GM18870 (cell line): ENCODE results near the gene DSG4.
"Not testable (repeated sequence)": the region's sequence is repeated elsewhere in the genome, so short reads cannot be mapped to it uniquely, and the experiment has no call there.

Source experiments
- ATAC-seq: cut with Tn5 transposase; IDR thresholded peaks from one replicate; pipeline ENCODE4 v1.9.1; 2021; ENCODE audit warnings: moderate library complexity; ENCODE audit not compliant: unreplicated experiment

Gene DSG4, protein sequence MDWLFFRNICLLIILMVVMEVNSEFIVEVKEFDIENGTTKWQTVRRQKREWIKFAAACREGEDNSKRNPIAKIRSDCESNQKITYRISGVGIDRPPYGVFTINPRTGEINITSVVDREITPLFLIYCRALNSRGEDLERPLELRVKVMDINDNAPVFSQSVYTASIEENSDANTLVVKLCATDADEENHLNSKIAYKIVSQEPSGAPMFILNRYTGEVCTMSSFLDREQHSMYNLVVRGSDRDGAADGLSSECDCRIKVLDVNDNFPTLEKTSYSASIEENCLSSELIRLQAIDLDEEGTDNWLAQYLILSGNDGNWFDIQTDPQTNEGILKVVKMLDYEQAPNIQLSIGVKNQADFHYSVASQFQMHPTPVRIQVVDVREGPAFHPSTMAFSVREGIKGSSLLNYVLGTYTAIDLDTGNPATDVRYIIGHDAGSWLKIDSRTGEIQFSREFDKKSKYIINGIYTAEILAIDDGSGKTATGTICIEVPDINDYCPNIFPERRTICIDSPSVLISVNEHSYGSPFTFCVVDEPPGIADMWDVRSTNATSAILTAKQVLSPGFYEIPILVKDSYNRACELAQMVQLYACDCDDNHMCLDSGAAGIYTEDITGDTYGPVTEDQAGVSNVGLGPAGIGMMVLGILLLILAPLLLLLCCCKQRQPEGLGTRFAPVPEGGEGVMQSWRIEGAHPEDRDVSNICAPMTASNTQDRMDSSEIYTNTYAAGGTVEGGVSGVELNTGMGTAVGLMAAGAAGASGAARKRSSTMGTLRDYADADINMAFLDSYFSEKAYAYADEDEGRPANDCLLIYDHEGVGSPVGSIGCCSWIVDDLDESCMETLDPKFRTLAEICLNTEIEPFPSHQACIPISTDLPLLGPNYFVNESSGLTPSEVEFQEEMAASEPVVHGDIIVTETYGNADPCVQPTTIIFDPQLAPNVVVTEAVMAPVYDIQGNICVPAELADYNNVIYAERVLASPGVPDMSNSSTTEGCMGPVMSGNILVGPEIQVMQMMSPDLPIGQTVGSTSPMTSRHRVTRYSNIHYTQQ

DNA sequence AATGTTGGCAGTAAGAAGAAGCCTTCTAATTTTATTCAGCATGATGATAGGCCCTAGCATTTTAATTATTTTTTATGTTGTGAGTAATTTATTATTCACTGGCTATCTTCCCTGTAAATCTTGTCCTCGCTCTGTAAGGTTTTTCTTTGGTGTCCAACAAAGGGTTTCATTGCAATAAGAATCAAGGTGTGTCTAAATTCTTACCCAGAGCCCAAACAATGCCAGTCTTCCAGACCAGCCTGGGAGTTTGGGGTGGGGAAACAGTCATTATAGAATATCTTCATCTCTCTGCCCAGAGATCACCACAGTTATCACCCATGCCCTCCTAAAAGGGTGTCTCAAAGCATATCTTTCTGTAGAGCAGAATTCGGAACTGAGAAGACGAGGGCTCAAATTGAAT, at the start of gene DSG4:
TSS of gene DSG4 (plus strand) at position 301 of the 400 bp plus-strand sequence. CDS start 135 bp downstream, outside the sequence.
- ATAC-seq, result no peak

DNA sequence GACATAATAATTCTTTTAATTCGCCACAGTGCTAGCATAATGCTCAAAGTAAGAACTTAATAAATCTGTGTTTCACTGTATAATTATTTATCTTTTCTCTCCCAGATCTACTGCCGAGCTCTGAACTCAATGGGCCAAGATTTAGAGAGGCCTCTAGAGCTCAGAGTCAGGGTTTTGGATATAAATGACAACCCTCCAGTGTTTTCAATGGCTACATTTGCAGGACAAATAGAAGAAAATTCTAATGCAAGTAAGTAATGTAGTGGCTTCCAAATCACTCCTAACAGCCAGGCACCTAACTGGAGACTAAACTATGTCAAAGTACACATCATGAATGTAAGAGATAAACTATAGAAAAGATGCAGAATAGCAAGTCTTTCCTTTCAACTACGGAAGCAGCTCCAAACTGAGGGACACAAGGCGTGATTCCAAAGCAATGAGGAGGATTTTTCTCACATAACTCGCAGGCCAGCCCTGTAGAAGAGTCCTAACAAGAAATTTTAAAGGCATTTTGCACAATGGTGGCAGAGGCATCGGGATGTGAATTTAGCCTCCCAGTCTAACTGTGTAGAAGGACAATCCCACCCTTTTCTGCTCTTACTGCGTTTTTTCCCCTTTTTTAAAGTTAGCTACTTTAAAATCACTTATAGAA, 46.7 kb upstream of the DSG4 start:
- no peak for ATAC-seq

DNA sequence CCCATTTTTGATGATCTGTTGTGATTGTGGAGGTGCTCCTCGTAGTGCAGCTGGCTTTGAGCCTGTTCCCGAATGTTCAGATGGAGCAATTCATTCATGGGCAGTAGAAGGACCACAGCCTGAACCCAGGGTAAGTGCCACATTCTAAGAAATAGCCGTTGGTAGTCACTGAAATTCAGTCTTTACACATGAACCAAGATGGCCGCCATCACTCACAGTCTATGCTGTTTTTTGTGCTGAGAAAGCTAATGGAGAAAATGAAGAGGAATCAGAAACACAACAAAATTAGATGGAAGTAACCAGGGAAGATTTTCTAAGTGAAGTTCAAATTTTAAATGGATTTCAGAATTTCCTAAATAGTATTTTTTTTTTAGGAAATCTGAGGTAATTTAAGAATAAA, 33.1 kb upstream of the DSG4 start:
- ATAC-seq, result no peak

DNA sequence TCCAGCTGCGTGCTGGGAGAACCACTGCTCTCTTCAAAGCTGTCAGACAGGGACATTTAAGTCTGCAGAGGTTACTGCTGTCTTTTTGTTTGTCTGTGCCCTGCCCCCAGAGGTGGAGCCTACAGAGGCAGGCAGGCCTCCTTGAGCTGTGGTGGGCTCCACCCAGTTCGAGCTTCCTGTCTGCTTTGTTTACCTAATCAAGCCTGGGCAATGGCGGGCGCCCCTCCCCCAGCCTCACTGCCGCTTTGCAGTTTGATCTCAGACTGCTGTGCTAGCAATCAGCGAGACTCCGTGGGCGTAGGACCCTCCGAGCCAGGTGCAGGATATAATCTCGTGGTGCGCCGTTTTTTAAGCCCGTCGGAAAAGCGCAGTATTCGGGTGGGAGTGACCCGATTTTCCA, 23.2 kb upstream of the DSG4 start:
- not testable (repeated sequence) for ATAC-seq

DNA sequence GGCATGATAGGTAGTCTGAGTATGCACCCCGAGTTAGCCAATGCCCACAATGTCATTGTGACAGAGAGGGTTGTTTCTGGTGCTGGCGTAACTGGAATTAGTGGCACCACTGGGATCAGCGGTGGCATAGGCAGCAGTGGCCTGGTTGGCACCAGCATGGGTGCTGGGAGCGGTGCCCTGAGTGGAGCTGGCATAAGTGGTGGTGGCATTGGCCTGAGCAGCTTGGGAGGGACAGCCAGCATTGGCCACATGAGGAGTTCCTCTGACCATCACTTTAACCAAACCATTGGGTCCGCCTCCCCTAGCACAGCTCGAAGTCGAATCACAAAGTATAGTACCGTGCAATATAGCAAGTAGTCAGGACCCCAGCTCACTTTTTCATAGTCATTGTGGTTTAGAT, 21.6 kb upstream of the DSG4 start:
- ATAC-seq, result no peak

DNA sequence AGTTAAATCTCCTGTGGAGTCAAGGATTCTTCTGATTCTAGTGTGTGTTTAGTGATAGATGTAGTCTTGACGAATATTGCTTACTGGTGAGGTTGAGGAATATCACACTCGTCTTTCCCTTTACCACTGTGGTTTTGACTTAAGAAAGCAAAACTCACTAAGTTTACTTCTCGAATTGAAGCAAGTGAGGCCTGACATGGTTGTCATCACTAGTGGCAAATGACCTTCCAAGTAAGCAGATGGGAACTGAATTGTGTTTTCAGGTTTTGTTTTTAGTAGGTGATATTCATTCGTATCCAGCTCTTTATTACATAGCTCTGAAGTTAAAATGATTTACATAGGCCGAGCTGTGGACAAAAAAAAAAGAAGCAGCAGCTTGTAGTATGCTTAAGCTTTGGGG, 20.6 kb upstream of the DSG4 start:
- no peak for ATAC-seq

DNA sequence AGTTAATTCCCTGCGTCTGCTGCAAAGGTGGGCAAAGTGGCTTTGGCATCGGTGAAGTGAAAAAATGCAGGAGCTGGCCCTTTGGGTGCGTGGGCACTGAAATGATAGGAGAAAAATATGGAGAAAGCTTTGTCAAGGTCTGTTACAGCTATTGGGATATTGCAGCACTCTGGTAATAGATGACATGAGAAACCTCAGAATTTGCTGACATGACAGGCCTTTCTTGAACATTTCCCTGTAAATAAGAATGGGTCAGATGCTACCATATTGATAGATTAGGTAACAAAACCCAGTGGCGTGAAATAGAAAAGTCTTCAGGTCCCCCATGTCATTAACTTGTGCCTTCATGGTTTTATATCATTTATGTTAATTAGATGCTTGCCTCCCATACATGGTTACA, 12.4 kb upstream of the DSG4 start:
- no peak for ATAC-seq

DNA sequence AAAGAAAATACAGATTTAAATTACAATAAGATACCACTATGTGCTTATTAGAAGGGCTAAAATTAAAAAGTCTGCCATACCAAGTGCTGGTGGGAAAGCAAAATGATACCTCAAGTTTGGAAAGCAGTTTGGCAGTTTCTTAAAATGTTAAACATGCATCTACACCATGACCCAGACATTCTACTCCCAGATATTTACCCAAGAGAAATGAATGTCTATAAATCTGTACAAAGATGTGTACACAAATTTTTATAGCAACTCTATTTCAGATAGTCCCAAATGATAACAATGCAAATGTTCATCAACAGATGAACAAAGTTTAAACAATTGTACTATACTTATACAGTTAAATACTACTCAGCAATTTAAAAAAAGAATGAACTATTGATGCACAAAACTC, 7.1 kb upstream of the DSG4 start:
- no peak for ATAC-seq

DNA sequence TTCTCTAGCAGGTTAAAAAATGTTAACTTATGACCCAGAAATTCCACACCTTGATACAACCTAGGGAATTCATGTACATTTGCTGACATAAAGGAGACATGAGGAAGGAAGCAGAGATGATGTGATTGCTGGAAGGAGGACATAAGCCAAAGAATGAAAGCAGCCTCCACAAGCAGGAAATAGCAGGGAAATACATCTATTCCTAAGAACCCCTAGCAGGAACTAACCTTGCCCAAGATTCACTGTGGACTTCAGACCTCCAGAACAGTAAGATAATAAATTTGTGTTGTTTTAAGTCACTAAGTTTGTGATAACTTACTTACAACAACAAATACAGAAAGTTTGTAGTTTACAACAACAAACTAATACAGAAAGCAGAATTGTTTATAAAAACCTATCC, 4.6 kb upstream of the DSG4 start:
- ATAC-seq, result no peak

DNA sequence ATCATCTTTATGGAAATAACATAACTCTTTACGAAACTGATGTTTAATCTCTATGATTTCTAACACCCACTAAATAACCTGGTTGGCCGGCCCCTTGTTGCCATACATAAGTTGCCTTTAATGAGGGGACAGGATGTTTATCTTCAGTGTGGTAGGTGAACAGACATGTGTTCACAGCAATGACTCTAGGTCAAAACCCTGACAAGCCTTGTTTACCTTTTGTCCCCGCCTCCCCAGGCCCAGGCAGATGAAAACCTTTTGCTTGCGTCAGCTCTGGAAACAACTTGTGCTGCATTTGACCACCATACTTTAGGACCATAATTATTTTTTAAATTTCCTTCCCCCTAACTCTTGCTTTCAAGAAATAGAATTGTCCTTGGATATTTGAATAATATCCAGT, 2.9 kb upstream of the DSG4 start:
- no peak for ATAC-seq

DNA sequence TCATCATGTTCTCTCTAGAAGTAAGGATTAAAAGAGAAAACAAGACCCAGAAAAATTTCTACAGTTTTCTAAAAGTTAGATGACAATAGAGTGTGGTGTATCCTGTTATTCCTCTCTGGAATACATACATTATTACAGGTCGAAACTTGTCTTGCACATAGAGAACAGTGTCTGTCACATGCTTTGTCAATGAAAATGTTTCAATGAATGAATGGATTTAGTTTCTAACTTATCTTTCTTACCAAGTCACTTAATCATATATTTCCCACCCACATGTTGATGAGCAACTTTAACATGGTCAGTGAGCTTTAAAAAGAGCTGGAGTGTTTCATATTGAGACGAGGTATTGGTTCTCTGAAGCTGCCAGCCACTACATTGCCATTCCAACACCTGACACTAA, 4.3 kb downstream of the DSG4 start:
- no peak for ATAC-seq

DNA sequence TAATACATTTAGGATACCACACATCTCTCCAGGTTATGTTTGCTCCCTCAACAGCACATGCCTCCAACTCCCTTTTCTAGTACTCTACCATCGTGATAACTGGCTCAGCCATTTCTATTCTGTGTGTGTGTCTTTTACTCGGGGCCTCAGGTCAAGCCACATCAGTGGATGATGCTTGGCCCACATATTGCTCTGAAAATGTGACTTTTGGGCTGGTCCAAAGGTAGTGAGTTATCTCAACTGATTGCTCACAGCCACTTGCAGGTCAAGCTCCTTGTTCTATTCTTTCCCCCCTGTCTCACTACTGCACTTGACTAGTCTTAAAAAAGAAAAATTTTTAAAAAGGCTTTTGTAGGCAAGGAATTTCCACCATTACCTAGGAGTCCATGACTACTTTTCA, 5.5 kb downstream of the DSG4 start:
- no peak for ATAC-seq

DNA sequence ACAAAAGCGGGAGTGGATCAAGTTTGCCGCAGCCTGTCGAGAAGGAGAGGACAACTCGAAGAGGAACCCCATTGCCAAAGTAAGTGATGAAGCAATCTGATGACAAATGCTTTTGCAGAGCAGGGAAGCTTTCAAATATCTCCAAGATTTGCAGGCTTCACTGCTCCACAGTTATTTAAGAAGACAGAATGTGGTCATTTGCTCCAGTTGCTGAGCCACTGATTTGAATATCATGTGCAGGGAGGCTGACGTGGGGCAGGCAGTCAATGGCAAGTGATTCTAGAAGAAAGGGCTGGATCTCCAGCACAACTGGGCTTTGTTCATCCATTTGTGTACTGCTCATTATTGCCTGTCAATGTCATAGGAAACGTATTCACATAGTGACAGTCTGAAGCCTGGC, 10.2 kb downstream of the DSG4 start:
- ATAC-seq, result no peak

DNA sequence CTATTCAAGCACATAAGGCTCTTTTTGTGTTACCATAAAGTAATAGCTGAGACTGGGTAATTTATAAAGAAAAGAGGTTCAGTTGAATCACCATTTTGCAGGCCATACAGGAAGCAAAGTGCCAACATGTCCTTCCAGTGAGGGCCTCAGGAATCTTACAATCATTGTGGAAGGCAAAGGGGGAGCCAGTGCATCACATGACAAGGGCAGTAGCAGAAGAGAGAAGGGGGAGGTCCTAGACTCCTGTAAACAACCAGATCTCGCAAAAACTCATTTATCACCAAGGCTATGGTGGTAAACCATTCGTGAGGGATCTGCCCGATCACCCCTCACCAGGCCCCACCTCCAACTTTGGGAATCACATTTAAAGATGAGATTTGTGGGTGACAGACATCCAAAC, 16.7 kb downstream of the DSG4 start:
- ATAC-seq, result no peak

DNA sequence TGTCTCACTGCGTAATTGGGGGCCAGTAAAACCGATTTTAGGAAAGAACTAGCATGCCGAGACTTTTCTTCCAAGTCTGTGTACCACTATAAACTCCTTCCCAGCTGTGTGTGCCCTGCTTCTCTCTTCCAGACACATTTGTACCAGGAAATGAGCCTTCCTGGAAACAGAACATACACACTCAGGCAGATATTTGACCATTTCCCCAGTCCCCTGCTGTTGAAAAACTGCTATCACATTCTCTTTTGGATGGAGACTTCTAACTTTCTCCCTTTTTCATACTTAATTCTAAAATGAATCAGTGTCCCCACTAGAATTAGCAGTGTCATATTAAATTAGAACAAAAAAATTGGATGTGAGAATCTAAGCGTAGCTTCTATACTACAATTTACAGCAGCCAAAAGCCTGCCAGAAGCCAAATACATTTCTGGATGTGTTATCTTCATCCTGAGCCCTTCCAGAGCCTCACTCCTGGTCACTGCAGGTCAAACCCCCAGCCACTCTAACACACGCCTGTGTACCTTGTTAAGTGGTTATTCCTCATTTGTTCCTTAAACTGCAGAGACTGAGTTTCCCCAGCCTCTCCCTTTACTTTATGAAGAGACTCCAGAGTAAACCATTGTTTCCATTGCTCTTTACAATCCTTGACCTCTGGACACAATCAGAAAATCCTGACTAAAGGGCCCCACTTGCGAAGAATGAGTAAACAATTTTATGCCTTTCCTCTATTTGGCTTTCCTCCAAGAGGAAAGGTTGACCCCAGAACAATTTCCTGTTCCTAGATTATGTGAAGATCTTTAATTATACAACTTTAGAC, 20.4 kb downstream of the DSG4 start:
- no peak for ATAC-seq

DNA sequence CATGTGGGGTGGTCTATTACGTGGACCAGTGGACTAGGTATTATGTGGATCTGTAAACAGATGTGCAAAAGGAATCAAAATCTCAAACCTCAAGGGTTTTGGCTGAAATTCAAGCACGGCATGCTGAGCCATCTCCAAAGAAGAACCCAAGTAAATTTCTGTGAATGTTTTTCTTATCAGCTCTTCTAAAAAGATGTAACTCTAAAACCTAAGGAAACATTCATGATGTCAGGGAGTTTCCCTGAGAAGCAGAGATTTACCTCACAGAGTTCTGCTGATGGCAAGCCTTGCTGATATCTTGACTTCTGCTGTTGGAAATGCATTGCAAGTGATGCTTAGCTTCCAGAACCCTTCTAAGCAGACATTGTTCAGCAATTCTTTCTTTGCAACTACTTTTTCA, 21.6 kb downstream of the DSG4 start:
- ATAC-seq, result no peak

DNA sequence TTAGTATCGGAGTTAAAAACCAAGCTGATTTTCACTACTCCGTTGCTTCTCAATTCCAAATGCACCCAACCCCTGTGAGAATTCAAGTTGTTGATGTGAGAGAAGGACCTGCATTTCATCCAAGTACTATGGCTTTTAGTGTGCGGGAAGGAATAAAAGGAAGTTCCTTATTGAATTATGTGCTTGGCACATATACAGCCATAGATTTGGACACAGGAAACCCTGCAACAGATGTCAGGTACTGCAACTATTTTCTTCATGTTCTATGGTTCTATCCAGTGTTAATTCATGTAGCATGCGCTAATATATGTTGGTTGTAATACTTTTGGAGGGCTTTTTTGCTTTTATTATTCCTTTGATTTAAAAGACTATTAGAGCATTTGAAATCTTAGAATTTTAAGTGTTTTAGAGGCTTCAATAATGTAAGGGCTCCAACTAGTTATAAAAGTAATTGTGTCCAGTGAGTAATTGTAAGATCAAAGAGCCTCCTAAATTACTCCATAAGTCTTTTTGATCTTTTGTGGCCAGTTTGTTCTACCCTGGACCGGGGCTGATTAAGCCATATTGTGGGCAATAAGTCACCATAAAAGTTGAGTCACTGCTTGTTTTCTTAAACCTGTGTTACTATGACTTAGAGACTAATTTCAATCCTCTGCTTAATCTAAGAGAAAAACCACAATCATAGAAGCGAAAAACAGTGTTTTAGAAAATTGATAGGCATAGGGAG, 22.9 kb downstream of the DSG4 start:
- no peak for ATAC-seq

DNA sequence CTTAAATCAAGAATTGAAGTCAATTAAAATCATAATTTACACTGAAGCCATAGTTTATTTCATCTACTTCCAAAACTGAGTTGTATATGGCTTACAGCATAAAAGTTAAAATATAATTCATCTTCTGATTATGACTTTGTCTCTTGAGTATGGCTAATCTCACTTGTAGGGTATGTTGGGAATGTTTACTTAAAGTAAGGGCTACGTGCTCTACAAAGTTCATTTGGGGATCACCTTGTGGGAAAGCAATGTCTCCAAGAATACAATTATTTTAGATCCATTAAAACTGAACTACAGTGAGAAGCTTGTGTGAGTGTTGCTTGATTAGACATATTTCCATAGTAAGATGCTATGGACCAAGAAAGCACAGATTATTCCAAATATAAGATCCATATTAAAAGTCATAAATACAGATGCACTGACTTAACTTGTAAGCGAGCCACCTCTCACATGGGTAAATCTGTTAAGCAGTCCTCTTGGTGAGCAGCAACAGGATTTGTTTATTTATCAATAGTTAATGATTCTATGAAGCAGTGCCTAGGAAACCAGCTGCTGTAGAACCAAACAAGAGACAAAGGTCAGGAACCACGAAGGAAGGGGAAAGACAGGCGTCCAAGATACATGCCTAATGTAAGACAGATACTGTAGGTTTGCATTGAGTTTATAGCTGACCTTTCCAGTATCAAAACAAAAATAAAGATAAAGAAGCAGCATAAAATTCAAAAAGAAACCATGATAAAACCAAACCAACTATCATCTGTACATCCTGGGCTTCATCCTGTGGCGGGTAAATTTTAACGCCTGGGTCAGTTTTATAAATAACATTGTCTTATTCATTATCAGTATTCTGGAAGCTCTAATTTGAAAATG, 24.8 kb downstream of the DSG4 start:
- ATAC-seq, result no peak

DNA sequence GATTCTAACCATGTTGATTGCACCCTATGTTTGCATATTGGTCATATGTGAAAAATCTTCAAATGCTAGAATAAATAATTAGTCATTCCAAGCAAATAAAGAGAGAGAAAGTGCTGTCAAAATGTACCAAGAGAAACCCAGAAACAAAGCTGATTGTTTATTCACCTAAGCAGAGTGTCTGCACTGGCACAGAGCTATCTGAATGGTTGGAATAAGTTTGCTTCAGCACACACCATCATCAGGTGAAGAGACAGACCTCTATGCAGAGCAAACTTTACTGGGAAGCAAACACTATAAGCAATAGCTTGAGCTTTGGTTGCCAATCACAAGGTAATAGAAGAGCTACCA, 25.4 kb downstream of the DSG4 start:
- ATAC-seq, result no peak
